ENCODE measurements around the gene RAB10.

DNA sequence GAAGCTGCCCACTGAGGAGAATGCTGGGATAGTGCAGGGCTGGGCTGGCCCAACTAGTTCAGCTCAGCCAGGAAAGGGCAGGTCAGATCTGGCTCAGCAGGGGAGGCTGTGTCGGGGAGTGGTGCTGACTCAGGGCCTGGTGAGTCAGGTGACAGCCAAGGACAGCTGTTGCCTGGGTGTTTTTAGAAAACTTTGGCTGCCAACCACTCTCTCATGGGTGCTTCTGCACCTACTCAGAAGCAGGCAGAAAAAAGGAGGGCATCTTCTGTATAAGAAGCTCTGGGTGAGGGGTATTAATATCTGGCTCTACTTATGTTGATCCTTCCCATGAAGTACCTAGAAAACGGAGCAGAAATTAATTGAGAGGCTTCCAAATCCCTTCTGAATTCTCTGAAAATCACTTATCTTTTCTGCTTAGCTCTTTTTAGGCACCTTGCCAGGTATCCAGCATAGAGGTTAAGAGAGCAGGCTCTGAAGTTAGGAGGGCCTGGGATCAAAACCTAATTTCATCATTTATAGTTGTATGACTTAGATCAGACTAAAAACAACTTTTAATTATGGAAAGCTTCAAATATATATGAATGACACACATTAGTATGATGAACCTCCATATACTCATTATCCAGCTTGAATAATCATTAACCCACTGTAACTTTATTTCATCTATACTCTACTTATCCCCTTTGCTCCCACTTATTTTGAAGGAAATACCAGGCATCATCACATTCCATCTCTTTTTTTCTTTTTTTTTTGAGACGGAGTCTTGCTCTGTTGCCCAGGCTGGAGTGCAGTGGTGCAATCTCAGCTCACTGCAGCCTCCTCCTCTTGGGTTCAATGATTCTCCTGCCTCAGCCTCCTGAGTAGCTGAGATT lies 15.5 kb upstream of the RAB10 start:
- TF ChIP-seq, protein P1, sequence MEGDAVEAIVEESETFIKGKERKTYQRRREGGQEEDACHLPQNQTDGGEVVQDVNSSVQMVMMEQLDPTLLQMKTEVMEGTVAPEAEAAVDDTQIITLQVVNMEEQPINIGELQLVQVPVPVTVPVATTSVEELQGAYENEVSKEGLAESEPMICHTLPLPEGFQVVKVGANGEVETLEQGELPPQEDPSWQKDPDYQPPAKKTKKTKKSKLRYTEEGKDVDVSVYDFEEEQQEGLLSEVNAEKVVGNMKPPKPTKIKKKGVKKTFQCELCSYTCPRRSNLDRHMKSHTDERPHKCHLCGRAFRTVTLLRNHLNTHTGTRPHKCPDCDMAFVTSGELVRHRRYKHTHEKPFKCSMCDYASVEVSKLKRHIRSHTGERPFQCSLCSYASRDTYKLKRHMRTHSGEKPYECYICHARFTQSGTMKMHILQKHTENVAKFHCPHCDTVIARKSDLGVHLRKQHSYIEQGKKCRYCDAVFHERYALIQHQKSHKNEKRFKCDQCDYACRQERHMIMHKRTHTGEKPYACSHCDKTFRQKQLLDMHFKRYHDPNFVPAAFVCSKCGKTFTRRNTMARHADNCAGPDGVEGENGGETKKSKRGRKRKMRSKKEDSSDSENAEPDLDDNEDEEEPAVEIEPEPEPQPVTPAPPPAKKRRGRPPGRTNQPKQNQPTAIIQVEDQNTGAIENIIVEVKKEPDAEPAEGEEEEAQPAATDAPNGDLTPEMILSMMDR (conservative IDR thresholded peaks at IDR 0.05; ENCODE audit: low read depth in 2 of 2), result no peak
- TF ChIP-seq POLR2AphosphoS5 (IDR thresholded peaks at IDR 0.05; ENCODE audit: low read depth) (no peak), ZNF114 (CRISPR knock-in tag; IDR thresholded peaks at IDR 0.05) (no peak), JUNB (IDR thresholded peaks at IDR 0.05; ENCODE audit: unreplicated experiment) (no peak), EZH2phosphoT487 (IDR thresholded peaks at IDR 0.05; ENCODE audit: unreplicated experiment) (no peak), EZH2 (IDR thresholded peaks at IDR 0.05; ENCODE audit: low read depth, unreplicated experiment) (no peak), REST (IDR thresholded peaks at IDR 0.05; ENCODE audit: unreplicated experiment) (no peak), ETS1 (IDR thresholded peaks at IDR 0.05) (no peak), CREB1 (CRISPR knock-in tag; IDR thresholded peaks at IDR 0.05; ENCODE audit: low read depth) (no peak), ZNF331 (CRISPR knock-in tag; IDR thresholded peaks at IDR 0.05; ENCODE audit: low read depth) (no peak), STAT1 (IDR thresholded peaks at IDR 0.05; ENCODE audit: unreplicated experiment) (no peak), NANOG (IDR thresholded peaks at IDR 0.05; ENCODE audit: borderline replicate concordance) (no peak)

All from GM23338 (cell line).